Measurements from ENCODE around the gene ARHGAP31. TPM values are rescaled to one million over a fixed set of nuclear protein-coding genes. Genes with fewer than 3 reads are reported as not detected.
"Not testable (repeated sequence)": the region's sequence is repeated elsewhere in the genome, so short reads cannot be mapped to it uniquely, and the experiment has no call there.

The ARHGAP31 gene
- total and polyA plus RNA-seq, 4 donors = 0.99 to 4.6 (median 2.6) TPM

GRCh38 chr3:119320785-119321184, 26.6 kb downstream of the ARHGAP31 start:
- not testable (repeated sequence) for H3K36me3 ChIP-seq (ENCODE audit: control insufficient read depth in 4 of 4, insufficient read depth in 3 of 4, low read depth in 1 of 4, low read length in 3 of 4); H3K27ac ChIP-seq (ENCODE audit: low read depth in 1 of 2, low read length in 2 of 2)
- 86% methylated on average over 5 of the region's 5 CpGs for WGBS

DNA sequence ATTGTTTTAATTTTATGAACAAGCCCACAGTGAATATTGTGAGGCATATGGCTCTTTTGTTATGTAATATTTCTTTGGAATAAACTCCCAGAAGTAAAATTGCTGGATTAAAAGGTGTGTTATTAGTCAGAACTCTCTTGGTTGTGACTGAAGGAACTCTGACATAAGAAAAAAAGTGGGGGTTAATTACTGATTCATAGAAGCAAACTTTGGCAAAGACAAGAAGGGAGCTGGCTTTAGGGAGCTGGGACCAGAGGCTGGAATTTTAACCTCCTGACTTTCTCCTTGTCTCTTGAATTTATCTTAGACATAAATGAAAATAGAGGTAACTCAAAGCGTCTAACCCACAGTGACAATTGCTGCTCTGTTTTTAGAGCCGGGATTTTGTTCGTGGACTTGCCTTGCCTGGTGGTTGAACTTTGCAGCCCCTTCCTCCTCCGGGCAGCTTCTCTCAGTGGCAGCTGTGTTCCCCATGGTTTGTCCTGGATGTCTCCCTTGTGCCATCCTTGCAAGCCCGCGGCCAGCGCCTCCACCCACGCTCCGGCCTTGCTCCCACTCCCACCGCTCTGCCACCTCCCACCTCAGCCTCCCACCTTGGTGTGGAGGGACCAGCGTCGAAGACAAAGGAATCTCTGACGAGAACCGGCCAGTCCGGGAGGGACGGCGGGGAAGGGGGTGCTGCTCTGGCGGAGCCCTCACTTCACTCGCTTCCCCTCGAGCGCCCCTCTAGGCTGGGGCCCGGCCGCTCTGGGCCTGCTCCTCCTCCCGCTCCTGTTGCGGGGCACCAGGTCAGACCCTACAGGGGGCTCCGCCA, 28.0 kb downstream of the ARHGAP31 start:
- Histone ChIP-seq H3K9ac (ENCODE audit: low read depth in 1 of 2, low read length in 2 of 2) (peak overlapping the region in 1 of 2 donors; percentile 35), H3K36me3 (ENCODE audit: control insufficient read depth in 4 of 4, insufficient read depth in 3 of 4, low read depth in 1 of 4, low read length in 3 of 4) (no peaks in the 10 kb centered on the region), H3K27me3 (ENCODE audit: control insufficient read depth in 4 of 4, insufficient read depth in 4 of 4, low read length in 3 of 4) (no peaks in the 10 kb centered on the region), H3K4me1 (ENCODE audit: control insufficient read depth in 4 of 4, insufficient read depth in 4 of 4, low read length in 3 of 4) (peaks cover 0 to 8% (median 0%) of the 10 kb centered on the region in 4 donors), H3K27ac (ENCODE audit: low read depth in 1 of 2, low read length in 2 of 2) (peak overlapping the region; percentile 40 to 82), H3K4me3 (ENCODE audit: low read depth in 1 of 3, low read length in 3 of 3) (peak overlapping the region; percentile 0 to 64 (median 5)), H3K9me3 (ENCODE audit: control insufficient read depth in 4 of 4, low read length in 3 of 4) (no peaks in the 10 kb centered on the region)
- 17% methylated on average over 26 of the region's 26 CpGs for WGBS
- no peak for TF ChIP-seq GABPA (IDR thresholded peaks at IDR 0.05 in 1 of 2, conservative IDR thresholded peaks at IDR 0.05 in 1 of 2)
- no peak for TF ChIP-seq HNF4A (conservative IDR thresholded peaks at IDR 0.05)
- no peak for DNase-seq (ENCODE audit: low spot score)

More at GRCh38 chr3:119320785-119321184, 26.6 kb downstream of the ARHGAP31 start:
- H3K27me3 ChIP-seq (ENCODE audit: control insufficient read depth in 4 of 4, insufficient read depth in 4 of 4, low read length in 3 of 4); H3K4me1 ChIP-seq (ENCODE audit: control insufficient read depth in 4 of 4, insufficient read depth in 4 of 4, low read length in 3 of 4); H3K9me3 ChIP-seq (ENCODE audit: control insufficient read depth in 4 of 4, low read length in 3 of 4); H3K4me3 ChIP-seq (ENCODE audit: low read depth in 1 of 3, low read length in 3 of 3); DNase-seq (ENCODE audit: low spot score); H3K9ac ChIP-seq (ENCODE audit: low read depth in 1 of 2, low read length in 2 of 2): not testable (repeated sequence)

- H3K27me3 ChIP-seq (ENCODE audit: control insufficient read depth in 4 of 4, insufficient read depth in 4 of 4, low read length in 3 of 4) = no peaks in the 10 kb centered on the region
Observed at GRCh38 chr3:119322835-119323722, 28.9 kb downstream of the ARHGAP31 start.

More at GRCh38 chr3:119322835-119323722, 28.9 kb downstream of the ARHGAP31 start:
- Histone ChIP-seq H3K9me3 (ENCODE audit: control insufficient read depth in 4 of 4, low read length in 3 of 4) (no peaks in the 10 kb centered on the region), H3K4me3 (ENCODE audit: low read depth in 1 of 3, low read length in 3 of 3) (peak overlapping the region; percentile 53 to 64 (median 55)), H3K27ac (ENCODE audit: low read depth in 1 of 2, low read length in 2 of 2) (peak overlapping the region; percentile 71 to 82), H3K36me3 (ENCODE audit: control insufficient read depth in 4 of 4, insufficient read depth in 3 of 4, low read depth in 1 of 4, low read length in 3 of 4) (no peaks in the 10 kb centered on the region), H3K9ac (ENCODE audit: low read depth in 1 of 2, low read length in 2 of 2) (peak overlapping the region in 1 of 2 donors; percentile 35), H3K4me1 (ENCODE audit: control insufficient read depth in 4 of 4, insufficient read depth in 4 of 4, low read length in 3 of 4) (peaks cover 0 to 8% (median 0%) of the 10 kb centered on the region in 4 donors)
- TF ChIP-seq FOXA2 (IDR thresholded peaks at IDR 0.05) (no peak), FOXA1 (IDR thresholded peaks at IDR 0.05) (no peak), SP1 (IDR thresholded peaks at IDR 0.05) (peak; percentile 43), EGR1 (IDR thresholded peaks at IDR 0.05; ENCODE audit: low read depth in 2 of 2) (peak in 1 of 2 donors; percentile 23), GABPA (IDR thresholded peaks at IDR 0.05 in 1 of 2, conservative IDR thresholded peaks at IDR 0.05 in 1 of 2) (no peak), HNF4A (conservative IDR thresholded peaks at IDR 0.05) (no peak), YY1 (IDR thresholded peaks at IDR 0.05) (no peak), NR2F2 (IDR thresholded peaks at IDR 0.05) (no peak), JUND (IDR thresholded peaks at IDR 0.05) (no peak), HNF4G (IDR thresholded peaks at IDR 0.05) (no peak), TAF1 (conservative IDR thresholded peaks at IDR 0.05) (no peak), RXRA (IDR thresholded peaks at IDR 0.05) (peak in 1 of 2 donors; percentile 19), RAD21 (IDR thresholded peaks at IDR 0.05) (peak; percentile 12 to 34)
- TF ChIP-seq, protein P1, sequence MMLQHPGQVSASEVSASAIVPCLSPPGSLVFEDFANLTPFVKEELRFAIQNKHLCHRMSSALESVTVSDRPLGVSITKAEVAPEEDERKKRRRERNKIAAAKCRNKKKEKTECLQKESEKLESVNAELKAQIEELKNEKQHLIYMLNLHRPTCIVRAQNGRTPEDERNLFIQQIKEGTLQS (IDR thresholded peaks at IDR 0.05) = no peak
- TF ChIP-seq, protein P2, sequence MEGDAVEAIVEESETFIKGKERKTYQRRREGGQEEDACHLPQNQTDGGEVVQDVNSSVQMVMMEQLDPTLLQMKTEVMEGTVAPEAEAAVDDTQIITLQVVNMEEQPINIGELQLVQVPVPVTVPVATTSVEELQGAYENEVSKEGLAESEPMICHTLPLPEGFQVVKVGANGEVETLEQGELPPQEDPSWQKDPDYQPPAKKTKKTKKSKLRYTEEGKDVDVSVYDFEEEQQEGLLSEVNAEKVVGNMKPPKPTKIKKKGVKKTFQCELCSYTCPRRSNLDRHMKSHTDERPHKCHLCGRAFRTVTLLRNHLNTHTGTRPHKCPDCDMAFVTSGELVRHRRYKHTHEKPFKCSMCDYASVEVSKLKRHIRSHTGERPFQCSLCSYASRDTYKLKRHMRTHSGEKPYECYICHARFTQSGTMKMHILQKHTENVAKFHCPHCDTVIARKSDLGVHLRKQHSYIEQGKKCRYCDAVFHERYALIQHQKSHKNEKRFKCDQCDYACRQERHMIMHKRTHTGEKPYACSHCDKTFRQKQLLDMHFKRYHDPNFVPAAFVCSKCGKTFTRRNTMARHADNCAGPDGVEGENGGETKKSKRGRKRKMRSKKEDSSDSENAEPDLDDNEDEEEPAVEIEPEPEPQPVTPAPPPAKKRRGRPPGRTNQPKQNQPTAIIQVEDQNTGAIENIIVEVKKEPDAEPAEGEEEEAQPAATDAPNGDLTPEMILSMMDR (IDR thresholded peaks at IDR 0.05; ENCODE audit: low read depth, low read length, missing input control) = no peak
- TF ChIP-seq, protein P3, sequence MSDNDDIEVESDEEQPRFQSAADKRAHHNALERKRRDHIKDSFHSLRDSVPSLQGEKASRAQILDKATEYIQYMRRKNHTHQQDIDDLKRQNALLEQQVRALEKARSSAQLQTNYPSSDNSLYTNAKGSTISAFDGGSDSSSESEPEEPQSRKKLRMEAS (IDR thresholded peaks at IDR 0.05) = no peak
- TF ChIP-seq, protein P4, sequence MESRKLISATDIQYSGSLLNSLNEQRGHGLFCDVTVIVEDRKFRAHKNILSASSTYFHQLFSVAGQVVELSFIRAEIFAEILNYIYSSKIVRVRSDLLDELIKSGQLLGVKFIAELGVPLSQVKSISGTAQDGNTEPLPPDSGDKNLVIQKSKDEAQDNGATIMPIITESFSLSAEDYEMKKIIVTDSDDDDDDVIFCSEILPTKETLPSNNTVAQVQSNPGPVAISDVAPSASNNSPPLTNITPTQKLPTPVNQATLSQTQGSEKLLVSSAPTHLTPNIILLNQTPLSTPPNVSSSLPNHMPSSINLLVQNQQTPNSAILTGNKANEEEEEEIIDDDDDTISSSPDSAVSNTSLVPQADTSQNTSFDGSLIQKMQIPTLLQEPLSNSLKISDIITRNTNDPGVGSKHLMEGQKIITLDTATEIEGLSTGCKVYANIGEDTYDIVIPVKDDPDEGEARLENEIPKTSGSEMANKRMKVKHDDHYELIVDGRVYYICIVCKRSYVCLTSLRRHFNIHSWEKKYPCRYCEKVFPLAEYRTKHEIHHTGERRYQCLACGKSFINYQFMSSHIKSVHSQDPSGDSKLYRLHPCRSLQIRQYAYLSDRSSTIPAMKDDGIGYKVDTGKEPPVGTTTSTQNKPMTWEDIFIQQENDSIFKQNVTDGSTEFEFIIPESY (IDR thresholded peaks at IDR 0.05) = no peak
- TF ChIP-seq, protein P5, sequence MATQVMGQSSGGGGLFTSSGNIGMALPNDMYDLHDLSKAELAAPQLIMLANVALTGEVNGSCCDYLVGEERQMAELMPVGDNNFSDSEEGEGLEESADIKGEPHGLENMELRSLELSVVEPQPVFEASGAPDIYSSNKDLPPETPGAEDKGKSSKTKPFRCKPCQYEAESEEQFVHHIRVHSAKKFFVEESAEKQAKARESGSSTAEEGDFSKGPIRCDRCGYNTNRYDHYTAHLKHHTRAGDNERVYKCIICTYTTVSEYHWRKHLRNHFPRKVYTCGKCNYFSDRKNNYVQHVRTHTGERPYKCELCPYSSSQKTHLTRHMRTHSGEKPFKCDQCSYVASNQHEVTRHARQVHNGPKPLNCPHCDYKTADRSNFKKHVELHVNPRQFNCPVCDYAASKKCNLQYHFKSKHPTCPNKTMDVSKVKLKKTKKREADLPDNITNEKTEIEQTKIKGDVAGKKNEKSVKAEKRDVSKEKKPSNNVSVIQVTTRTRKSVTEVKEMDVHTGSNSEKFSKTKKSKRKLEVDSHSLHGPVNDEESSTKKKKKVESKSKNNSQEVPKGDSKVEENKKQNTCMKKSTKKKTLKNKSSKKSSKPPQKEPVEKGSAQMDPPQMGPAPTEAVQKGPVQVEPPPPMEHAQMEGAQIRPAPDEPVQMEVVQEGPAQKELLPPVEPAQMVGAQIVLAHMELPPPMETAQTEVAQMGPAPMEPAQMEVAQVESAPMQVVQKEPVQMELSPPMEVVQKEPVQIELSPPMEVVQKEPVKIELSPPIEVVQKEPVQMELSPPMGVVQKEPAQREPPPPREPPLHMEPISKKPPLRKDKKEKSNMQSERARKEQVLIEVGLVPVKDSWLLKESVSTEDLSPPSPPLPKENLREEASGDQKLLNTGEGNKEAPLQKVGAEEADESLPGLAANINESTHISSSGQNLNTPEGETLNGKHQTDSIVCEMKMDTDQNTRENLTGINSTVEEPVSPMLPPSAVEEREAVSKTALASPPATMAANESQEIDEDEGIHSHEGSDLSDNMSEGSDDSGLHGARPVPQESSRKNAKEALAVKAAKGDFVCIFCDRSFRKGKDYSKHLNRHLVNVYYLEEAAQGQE (IDR thresholded peaks at IDR 0.05) = peak; percentile 23
- peak; percentile 73 for DNase-seq (ENCODE audit: low spot score)
- WGBS = 4% methylated on average over 71 of the region's 71 CpGs
